SH-SY5Y (cell line): Measurements from ENCODE around the gene SP9.

Experiments
- GATA2 ChIP-seq: IDR thresholded peaks from 2 replicates; pipeline ENCODE4 v1.6.1; 2011; ENCODE audit warnings: mild to moderate bottlenecking, low read depth, low read length
- GATA3 ChIP-seq: IDR thresholded peaks from 2 replicates; pipeline ENCODE4 v1.6.1; 2011; ENCODE audit warnings: low read depth, mild to moderate bottlenecking, low read length, moderate library complexity

The SP9 gene

DNA sequence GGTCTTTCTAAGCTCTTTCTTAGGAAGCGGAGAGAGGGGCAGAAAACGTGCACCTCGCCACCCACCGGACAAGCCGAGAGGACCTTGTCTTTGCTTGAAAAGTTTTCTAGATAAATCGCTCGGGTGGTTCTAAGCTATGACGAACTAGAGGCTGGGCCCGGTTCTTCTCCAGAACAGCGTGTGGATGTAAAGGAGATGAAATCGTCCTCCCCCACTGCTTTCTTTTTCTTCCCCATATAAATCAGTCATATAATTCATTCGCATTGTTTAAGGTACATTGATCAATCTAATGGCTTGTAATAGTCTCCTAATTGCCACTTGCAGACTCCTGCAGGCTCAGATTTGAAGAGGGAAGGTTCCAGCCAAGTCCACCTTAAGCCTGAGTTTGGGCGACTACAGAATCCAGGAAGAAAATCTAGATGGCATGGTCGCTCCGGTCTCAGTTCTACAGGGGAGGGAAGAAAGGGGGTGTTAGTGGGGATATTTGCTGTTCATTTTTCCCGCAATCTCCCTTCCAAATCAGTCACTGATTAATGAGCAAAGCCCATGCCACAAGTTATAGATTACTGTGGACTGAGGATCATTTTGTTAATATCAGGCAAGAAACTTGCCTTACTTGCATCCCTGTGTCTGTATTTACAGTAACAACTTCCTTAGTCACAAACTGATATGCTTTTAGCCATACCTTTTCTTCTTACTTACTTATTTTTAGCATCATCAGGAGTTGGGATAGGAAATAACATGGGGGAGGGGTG, 5.6 kb upstream of the SP9 start:
- no peak for TF ChIP-seq GATA2
- TF ChIP-seq GATA3 = no peak

DNA sequence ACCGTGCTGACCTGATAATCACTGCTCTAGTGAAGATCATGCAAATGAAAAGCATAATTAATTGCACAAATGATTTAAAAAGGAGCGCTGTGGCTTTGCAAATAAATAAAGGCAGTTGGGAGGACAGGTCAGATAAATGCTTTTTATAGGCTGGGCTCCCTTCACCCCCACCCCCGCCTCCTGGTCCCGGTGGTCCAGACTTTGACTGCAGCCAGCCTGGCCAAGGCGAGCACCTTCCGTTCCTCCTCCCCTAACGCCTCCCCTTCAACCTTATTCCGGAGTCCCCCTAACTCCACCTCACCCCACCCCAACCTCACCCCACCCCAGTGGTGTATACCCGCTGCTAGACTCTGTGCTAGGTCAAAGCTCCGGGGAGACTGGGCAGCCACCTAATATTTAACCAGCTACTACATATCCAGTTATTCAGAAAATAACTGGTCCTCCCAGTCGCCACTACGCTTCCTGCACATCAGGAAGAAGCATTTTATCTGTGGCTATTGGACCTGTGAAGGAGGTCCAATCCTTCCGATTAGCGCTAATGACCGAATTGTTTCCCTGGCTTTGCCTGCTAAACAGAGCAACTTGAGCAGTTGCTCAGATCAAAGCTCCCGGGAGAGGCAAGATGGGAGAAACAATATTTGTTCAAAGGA, 3.7 kb upstream of the SP9 start:
- TF ChIP-seq GATA2 (no peak), GATA3 (no peak)

DNA sequence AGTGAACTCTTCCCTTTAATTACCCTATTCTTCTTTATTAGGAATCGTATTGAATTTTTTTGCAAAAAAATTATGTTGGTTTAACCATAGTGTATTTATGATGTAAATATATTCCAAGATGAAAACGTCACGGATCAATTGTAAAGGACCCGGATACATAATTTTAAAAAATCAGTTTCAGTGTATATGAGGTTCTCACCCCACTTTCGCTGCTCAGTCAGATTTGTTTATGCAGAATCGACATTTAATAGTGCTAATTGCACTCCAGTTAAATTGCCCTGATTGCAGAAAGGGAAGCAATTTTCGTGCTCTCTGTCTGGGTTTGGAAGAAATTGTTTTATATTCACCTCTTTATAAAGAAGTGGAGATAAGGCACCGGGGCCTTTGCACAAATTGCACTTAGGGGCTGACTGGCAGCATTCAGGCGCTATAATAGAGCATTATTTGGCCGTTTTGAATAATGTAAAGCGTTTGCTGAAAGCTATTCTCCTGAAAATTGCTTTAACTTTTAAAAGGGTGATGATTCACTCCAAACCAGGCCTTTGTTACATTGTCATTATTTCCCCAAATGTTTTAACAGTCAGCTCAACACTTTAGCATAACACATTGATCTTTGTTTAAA, 3.0 kb upstream of the SP9 start:
- TF ChIP-seq GATA2 = no peak
- no peak for TF ChIP-seq GATA3

DNA sequence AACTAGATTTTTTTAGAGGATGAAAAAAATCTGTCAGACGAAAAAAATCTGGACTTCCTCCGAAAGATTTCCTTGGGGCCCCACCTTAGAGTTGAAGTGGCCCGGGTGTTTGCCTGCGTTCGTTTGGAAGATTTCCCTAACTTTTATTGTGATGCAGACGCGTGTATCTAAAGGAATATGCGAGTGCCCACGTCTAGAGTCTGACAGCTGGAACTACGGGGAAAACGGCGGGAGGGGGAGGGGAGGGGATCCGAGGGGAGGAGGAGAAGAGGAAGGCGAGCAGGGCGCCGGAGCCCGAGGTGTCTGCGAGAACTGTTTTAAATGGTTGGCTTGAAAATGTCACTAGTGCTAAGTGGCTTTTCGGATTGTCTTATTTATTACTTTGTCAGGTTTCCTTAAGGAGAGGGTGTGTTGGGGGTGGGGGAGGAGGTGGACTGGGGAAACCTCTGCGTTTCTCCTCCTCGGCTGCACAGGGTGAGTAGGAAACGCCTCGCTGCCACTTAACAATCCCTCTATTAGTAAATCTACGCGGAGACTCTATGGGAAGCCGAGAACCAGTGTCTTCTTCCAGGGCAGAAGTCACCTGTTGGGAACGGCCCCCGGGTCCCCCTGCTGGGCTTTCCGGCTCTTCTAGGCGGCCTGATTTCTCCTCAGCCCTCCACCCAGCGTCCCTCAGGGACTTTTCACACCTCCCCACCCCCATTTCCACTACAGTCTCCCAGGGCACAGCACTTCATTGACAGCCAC, 2.4 kb upstream of the SP9 start:
- TF ChIP-seq GATA2 = no peak
- no peak for TF ChIP-seq GATA3

DNA sequence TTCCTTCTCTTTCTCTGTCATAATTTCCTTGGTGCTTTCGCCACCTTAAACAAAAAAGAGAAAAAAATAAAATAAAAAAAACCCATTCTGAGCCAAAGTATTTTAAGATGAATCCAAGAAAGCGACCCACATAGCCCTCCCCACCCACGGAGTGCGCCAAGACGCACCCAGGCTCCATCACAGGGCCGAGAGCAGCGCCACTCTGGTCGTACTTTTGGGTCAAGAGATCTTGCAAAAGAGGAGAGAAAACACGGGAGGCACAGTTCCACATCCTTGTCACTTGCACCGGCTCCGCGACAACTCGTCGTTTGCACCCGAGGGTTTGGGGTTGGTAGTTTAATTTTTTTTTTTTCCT, 1.8 kb upstream of the SP9 start:
- TF ChIP-seq GATA2 (no peak), GATA3 (no peak)

DNA sequence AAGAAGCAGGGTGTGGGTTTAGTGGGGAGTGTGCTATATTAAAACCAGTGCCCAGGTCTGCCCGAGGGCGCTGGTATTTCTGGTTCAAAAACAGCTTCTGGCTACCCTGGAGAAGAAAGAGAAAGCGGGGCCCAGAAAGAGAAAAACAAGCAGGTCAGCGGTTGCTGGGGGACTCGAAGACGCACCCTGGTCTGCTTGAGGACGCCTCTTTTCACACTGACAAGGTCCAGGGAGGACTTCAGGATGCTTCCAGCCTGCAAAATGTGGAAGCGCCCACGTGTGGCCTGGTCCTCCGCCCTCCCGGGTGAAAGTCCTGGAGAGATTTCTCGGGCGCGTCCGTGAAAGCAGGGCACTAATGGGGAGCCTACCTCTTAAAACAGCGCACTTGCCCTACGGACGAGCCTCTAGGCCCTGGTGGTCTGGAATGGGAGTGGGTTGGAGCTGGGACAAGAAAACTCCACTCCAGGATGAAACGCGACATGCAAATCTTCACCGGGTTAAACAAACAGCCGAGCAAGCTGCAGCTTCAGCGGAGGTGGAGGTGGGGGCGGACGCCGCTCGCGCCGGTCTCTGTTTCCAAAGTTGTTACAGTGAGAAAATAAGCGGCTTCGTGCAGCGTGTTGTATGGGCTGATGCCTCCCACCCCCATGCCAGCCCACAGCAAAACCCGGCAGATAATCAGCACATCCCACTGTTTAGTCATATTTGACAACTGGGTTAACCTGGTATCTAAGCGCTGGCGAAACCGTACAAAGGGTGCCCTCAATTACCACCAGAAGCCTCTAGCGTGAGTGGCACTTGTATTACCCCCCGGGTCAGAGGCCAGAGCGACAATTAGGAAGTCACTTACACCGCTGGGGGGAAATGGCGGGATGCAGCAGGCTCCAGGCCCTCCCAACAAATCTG, 1.1 kb upstream of the SP9 start:
- no peak for TF ChIP-seq GATA3
- no peak for TF ChIP-seq GATA2

DNA sequence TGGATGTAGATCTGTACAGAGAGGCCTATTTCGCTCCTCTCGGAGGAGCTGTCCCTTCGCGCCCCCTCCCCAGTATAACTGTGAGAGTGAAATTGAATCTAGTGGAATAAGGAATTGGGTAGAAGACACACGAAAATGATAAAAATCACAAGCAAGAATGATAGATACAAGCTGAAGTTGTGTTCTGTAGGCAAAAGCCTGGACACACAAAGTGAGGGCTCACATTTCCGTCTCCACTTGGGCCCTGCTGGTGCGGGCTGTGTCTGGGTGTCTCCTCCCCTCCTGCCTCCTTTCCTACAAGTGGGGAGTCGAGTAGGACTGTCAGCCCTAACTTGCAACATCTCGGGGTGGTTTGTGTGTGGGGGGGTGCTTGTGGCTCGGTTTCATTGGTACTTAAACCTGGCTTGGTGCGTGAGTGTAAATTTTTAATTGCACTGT, 457 bp upstream of the SP9 start:
- TF ChIP-seq GATA3 (no peak), GATA2 (no peak)

DNA sequence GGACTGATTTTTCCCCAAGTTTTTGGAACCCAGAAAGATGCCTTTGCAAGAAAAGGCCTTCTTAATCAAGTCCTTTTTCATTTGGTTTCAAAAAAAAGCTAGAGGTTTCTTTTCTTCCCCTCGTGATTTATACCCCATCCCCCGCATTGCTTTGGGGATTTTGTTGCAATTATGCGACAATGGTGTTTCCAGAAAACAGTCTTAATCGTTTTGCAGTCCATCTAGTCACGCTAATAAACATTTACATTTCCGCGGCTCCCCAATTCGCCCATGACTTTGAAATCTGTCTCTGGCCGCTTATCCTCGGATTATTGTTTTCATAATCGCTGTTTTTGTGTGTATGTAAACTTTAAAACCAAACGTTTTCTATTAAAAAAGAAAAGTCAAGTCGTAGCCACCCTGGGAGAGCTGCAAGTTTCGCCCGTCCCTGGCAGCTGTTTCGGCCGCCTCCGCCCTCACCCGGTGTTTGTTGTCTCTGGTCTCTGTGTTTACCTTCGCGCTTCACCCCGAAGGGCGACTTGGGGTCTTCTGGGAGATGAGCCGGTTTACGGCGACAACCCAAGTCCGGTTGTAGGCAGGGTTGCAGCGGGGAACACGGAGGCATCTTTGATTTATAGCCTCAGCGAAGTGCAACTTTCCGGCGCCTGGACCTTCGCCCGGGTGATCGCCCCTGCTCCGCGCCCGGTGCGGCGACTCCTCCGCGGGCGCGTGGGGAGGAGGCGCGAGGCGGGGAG, 667 bp downstream of the SP9 start:
- no peak for TF ChIP-seq GATA2
- no peak for TF ChIP-seq GATA3

DNA sequence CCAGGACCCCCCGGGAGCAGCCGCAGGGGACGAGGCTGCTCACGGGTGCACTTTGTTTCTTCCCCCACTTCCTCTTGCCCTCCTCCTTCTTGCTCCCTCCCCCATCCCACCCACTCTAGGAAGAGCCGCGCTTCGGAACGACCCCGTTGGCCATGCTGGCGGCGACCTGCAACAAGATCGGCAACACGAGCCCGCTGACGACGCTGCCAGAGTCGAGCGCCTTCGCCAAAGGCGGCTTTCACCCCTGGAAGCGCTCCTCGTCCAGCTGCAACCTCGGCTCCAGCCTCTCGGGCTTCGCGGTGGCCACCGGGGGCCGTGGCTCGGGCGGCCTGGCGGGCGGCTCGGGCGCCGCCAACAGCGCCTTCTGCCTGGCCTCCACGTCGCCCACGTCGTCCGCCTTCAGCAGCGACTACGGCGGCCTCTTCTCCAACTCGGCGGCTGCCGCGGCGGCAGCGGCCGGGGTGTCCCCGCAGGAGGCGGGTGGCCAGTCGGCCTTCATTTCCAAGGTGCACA, 1.3 kb downstream of the SP9 start:
- no peak for TF ChIP-seq GATA3
- no peak for TF ChIP-seq GATA2

DNA sequence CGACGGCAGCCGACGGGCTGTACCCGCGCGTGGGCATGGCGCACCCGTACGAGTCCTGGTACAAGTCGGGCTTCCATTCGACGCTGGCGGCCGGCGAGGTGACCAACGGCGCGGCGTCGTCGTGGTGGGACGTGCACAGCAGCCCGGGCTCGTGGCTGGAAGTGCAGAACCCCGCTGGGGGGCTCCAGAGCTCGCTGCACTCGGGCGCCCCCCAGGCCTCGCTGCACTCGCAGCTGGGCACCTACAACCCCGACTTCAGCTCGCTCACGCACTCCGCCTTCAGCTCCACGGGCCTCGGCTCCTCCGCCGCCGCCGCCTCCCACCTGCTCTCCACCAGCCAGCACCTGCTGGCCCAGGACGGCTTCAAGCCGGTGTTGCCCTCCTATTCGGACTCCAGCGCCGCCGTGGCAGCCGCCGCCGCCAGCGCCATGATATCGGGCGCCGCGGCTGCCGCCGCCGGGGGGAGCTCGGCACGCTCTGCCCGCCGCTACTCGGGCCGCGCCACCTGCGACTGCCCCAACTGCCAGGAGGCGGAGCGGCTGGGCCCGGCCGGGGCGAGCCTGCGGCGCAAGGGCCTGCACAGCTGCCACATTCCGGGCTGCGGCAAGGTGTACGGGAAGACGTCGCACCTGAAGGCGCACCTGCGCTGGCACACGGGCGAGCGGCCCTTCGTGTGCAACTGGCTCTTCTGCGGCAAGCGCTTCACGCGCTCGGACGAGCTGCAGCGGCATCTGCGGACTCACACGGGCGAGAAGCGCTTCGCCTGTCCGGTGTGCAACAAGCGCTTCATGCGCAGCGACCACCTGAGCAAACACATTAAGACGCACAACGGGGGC, 2.0 kb downstream of the SP9 start:
- no peak for TF ChIP-seq GATA2
- TF ChIP-seq GATA3 = no peak

DNA sequence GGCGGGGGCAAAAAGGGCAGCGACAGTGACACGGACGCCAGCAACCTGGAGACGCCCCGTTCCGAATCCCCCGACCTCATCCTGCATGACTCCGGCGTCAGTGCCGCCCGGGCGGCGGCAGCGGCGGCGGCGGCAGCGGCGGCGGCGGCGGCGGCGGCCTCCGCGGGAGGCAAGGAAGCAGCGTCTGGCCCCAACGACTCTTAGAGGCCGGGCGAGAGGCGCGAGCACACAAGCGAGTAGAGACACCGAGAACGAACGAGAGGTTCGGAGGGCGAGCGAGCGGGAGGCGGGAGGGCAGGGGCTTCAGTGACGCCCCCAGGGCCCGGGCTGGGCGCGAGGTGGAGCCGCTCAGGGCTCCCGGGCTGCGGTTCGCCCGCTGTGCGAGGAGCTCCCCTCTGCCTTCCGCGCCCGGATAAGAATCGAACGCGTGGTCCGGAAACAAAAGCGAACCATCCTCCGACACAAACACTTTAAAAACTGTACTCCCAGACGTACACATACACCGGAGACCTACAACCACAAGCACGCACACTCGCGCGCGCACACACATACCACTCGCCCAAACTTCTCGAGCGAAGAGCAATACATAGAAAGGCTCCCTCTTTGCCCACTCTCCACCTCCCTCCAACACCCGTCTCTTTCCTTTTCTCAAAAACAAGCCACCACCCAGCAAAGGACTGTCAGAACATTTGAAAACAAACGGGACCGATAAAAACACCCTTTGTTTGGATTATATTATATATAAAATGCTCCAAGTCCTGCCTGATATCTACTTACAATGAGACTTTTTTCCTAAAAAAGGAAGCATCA, 2.8 kb downstream of the SP9 start:
- TF ChIP-seq GATA2 (no peak), GATA3 (no peak)
